Endothelial cell of umbilical vein (primary cell): Measurements from ENCODE around the gene DEFB114.

Source experiments
- EZH2 ChIP-seq: IDR thresholded peaks from 2 replicates; pipeline ENCODE4 v1.6.1; 2012; ENCODE audit warnings: borderline replicate concordance, low read depth, mild to moderate bottlenecking, moderate library complexity, low read length, inconsistent platforms; ENCODE audit not compliant: severe bottlenecking
- POLR2AphosphoS5 ChIP-seq: IDR thresholded peaks from 2 replicates; pipeline ENCODE4 v1.6.1; 2012; ENCODE audit warnings: low read depth, mild to moderate bottlenecking, control low read depth, low read length, moderate library complexity; ENCODE audit not compliant: insufficient read depth
- TF ChIP-seq, protein P1 (sequence below), 2 donors: IDR thresholded peaks; 1 replicate in 1 of 2; 2 replicates in 1 of 2; pipeline ENCODE4 v1.5.1; 2011; ENCODE audit warnings: low read length in 2 of 2, mild to moderate bottlenecking in 2 of 2, moderate library complexity in 2 of 2, control low read depth in 1 of 2, inconsistent platforms in 1 of 2, low read depth in 1 of 2; ENCODE audit not compliant: insufficient read depth in 1 of 2; ENCODE audit errors: extremely low read depth in 1 of 2

DNA sequence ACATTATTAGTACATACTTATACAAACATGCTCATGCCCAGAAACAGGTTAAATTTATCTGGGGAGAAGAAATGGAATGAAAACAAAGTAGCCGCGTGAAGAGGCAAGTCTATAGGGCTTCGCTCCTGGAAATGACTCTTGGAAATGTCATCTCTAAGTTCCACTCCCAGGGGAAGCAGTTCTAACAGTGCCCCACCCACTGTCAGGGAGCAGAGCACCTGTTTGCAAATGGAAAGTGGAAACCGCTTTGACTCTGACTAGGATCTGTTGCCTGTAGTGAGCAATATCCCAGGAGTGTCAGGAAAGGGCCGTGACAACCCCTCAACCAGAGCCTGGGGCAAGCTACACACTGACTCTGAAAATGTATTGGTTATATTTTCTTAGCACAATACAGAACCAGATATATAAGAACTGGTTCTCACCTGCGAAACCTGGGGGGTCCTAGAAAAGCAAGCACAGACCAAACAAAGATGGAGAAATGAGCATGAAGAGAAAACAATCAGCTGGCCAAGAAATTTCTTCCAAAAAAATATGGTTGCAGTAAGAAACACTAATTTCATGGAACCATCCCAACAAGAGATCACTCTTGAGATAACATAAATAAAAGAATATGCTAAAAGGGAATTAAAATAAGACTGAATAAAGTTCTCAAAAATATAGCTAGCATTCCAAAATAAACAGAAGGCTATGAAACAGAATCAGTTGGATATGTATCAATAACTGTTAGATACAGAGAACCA, 50.2 kb downstream of the DEFB114 start:
- TF ChIP-seq, protein P1, sequence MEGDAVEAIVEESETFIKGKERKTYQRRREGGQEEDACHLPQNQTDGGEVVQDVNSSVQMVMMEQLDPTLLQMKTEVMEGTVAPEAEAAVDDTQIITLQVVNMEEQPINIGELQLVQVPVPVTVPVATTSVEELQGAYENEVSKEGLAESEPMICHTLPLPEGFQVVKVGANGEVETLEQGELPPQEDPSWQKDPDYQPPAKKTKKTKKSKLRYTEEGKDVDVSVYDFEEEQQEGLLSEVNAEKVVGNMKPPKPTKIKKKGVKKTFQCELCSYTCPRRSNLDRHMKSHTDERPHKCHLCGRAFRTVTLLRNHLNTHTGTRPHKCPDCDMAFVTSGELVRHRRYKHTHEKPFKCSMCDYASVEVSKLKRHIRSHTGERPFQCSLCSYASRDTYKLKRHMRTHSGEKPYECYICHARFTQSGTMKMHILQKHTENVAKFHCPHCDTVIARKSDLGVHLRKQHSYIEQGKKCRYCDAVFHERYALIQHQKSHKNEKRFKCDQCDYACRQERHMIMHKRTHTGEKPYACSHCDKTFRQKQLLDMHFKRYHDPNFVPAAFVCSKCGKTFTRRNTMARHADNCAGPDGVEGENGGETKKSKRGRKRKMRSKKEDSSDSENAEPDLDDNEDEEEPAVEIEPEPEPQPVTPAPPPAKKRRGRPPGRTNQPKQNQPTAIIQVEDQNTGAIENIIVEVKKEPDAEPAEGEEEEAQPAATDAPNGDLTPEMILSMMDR (IDR thresholded peaks at IDR 0.05; ENCODE audit: extremely low read depth in 1 of 2, insufficient read depth in 1 of 2, low read depth in 1 of 2, low read length in 2 of 2), result no peak
- TF ChIP-seq EZH2 (no peak), POLR2AphosphoS5 (no peak)
